ENCODE data around the gene YTHDC1. TPM values are rescaled to one million over a fixed set of nuclear protein-coding genes. Genes with fewer than 3 reads are reported as not detected.

Gene YTHDC1
- total and polyA plus RNA-seq, 8 donors = 31.1 to 58.8 (median 37.9) TPM

DNA sequence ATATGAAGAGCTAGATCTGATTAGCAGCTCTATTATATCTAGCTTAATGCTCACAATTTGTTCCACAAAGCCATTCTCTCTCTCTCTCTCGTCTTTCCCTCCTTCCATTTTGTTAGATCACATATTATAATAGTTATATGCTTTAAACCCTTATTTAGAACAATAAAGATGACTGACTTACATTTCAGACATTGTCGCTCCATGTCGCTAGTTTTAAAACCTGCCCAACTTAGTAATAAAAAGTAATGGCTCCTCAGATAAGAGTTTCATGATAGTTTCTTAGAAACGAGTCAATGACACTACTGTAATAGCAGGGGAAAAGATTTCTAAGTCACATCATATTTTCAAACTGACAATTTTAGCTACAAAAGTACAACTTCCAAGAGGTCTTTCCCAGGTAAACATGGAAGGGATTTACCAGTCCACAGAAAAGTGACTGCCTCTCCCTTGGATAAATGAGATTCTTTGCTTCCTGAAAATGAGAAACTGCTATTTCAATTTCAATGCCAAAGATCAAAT is 38.5 kb upstream of the YTHDC1 start:
- Histone ChIP-seq H3K27ac (no peak overlapping the region), H3K4me3 (no peak overlapping the region), H3K4me1 (no peaks in the 10 kb centered on the region), H3K9me3 (no peaks in the 10 kb centered on the region), H3K27me3 (no peaks in the 10 kb centered on the region), H3K36me3 (no peaks in the 10 kb centered on the region)
- intact Hi-C loops (cut with DNase I) = no loop called here
- TF ChIP-seq, protein P1, sequence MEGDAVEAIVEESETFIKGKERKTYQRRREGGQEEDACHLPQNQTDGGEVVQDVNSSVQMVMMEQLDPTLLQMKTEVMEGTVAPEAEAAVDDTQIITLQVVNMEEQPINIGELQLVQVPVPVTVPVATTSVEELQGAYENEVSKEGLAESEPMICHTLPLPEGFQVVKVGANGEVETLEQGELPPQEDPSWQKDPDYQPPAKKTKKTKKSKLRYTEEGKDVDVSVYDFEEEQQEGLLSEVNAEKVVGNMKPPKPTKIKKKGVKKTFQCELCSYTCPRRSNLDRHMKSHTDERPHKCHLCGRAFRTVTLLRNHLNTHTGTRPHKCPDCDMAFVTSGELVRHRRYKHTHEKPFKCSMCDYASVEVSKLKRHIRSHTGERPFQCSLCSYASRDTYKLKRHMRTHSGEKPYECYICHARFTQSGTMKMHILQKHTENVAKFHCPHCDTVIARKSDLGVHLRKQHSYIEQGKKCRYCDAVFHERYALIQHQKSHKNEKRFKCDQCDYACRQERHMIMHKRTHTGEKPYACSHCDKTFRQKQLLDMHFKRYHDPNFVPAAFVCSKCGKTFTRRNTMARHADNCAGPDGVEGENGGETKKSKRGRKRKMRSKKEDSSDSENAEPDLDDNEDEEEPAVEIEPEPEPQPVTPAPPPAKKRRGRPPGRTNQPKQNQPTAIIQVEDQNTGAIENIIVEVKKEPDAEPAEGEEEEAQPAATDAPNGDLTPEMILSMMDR (IDR thresholded peaks at IDR 0.05) = no peak
- DNase-seq = no peak
- ATAC-seq = no peak
- FAIRE-seq = no peak
- 55 to 58% methylated on average over 4 of the region's 4 CpGs for WGBS, 2 donors

DNA sequence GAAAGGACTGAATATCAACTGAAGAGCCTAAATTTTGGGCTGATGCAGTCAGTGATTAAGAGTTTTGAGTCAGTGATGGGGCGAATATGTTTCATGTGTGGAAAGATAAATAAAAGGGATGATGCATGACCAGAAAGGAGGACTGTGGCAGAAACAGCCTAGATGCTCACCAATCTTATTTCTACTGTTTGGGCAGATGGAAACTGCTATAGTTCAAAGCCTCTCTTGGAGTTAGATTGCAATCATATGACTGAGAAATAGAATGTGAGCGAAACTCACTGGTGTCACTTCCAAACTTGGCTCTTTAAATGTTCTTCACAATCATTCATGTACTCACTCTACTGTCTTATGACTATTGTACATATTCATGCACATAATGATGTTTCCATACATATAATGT is 35.4 kb upstream of the YTHDC1 start:
- Histone ChIP-seq H3K9me3 (no peaks in the 10 kb centered on the region), H3K4me3 (no peak overlapping the region), H3K36me3 (no peaks in the 10 kb centered on the region), H3K4me1 (no peaks in the 10 kb centered on the region), H3K27me3 (no peaks in the 10 kb centered on the region), H3K27ac (no peak overlapping the region)
- DNase-seq (no peak), FAIRE-seq (no peak), ATAC-seq (no peak)
- WGBS, 2 donors = 86 to 87% methylated on average over 2 of the region's 2 CpGs
- intact Hi-C loops (cut with DNase I) = no loop called here
- TF ChIP-seq, protein P1 (IDR thresholded peaks at IDR 0.05) = no peak

DNA sequence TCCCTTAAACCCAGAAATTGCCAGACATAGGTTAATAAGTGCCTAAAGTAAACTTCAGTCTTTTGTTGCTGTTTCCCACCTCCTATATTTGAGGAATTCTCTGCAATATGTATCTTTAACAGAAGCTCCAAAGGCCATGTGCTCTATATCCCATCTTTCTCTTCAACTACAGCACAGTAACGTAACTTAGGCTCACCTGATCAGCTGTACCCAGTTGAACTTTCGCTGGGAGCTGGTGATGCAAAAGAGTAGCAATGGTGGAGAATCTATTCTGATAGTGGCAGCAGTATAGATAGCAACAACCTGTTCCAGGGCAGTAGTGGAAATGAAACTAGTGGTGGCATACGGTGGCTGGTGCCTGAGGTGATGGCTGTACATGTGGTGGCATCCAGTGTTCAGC is 33.2 kb upstream of the YTHDC1 start:
- Histone ChIP-seq H3K4me3 (no peak overlapping the region), H3K27me3 (no peaks in the 10 kb centered on the region), H3K9me3 (no peaks in the 10 kb centered on the region), H3K27ac (no peak overlapping the region), H3K36me3 (no peaks in the 10 kb centered on the region), H3K4me1 (no peaks in the 10 kb centered on the region)
- TF ChIP-seq, protein P1 (IDR thresholded peaks at IDR 0.05) = no peak
- ATAC-seq = no peak
- no peak for FAIRE-seq
- intact Hi-C loops (cut with DNase I) = no loop called here
- DNase-seq = no peak
- WGBS, 2 donors = 45 to 53% methylated on average over 3 of the region's 3 CpGs

DNA sequence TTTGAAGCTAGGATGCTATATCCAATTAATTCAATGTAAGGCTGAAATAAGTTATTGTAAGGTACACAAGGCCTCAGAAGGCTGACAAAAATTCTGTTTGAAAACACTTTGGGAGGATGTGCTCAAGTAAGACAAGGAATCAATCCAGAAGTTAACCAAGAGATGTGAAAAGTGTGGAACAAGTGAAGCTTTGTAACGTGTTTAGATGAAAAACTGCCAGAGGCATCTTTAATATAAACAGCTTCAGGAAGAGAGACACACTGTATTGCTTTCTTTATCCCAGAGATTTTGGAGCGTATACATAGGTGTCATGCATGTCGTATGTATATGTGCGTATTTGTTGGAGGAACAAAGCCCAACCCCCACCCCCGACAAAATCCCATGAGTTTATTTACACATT is 28.3 kb upstream of the YTHDC1 start:
- no peaks in the 10 kb centered on the region for H3K27me3 ChIP-seq
- DNase-seq (no peak), FAIRE-seq (no peak), ATAC-seq (no peak)
- no peaks in the 10 kb centered on the region for H3K4me1 ChIP-seq
- TF ChIP-seq, protein P1 (IDR thresholded peaks at IDR 0.05) = no peak
- H3K4me3 ChIP-seq = no peak overlapping the region
- 61 to 76% methylated on average over 5 of the region's 5 CpGs for WGBS, 2 donors
- H3K27ac ChIP-seq = no peak overlapping the region
- intact Hi-C loops (cut with DNase I) = loop anchor here in 2 of 3 donors (5.0 to 10.0 kb wide), 2 partner anchors 103 to 106 kb away; no protein-coding TSS in a partner anchor
- H3K9me3 ChIP-seq = no peaks in the 10 kb centered on the region
- H3K36me3 ChIP-seq = no peaks in the 10 kb centered on the region

DNA sequence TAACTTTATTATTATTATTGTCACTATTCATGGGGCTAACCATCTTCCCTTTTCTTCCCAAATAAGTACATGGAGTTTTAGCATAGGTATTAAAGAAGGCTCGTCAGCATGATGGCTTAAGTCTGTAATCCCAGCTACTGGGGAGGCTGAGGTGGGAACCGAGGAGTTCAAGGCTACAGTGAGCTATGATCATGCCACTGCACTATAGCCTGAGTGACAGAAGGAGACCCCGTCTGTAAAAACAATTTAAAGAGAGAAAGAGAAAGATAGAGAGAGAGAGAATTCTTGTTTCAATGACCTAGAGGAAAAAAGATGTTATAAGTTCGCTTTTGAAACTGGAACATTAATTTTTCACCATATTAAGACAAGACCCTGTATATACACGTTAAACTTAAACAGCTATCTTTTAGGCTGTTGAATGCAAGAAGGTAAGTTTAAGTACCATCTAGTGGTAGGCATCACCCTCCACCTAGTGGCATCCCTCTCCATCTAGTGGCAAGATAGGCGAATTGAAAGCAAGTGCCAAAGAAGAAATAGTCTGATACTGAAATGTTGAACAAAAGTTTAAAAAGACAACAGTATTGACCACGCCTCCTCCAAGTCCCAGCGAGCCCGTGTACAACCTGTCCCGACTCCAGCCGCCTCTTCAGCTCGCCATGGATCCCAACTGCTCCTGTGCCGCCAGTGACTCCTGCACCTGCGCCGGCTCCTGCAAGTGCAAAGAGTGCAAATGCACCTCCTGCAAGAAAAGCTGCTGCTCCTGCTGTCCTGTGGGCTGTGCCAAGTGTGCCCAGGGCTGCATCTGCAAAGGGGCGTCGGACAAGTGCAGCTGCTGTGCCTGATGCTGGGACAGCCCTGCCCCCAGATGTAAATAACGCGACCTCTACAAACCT is 26.0 kb upstream of the YTHDC1 start:
- H3K27me3 ChIP-seq = no peaks in the 10 kb centered on the region
- H3K36me3 ChIP-seq = no peaks in the 10 kb centered on the region
- WGBS, 2 donors = 9% methylated on average over 19 of the region's 19 CpGs
- H3K27ac ChIP-seq = no peak overlapping the region
- peak overlapping the region in 2 of 4 donors; percentile 24 to 35 for H3K4me3 ChIP-seq
- TF ChIP-seq, protein P1 (IDR thresholded peaks at IDR 0.05) = peak; percentile 63 to 78 (median 74)
- ATAC-seq = peak; percentile 79 to 96 (median 93)
- intact Hi-C loops (cut with DNase I) = loop anchor here in 2 of 3 donors (5.0 to 10.0 kb wide), 2 partner anchors 101 to 104 kb away; no protein-coding TSS in a partner anchor
- H3K4me1 ChIP-seq = no peaks in the 10 kb centered on the region
- no peak for FAIRE-seq
- H3K9me3 ChIP-seq = no peaks in the 10 kb centered on the region
- DNase-seq = peak; percentile 25 to 69 (median 40)
